Lower lobe of right lung (tissue), 2 donors: ENCODE results near the gene IQCK. TPM values are rescaled to one million over a fixed set of nuclear protein-coding genes. Genes with fewer than 3 reads are reported as not detected.
A peak's percentile ranks its signal among the peaks of the same experiment; 100 is the strongest.

ENCODE experiments used
- ATAC-seq, 2 donors: fragments of 200-7000 bp; cut with Tn5 transposase; one replicate each; pipeline ENCODE4 v1.9.1; 2020 to 2022; ENCODE audit warnings: mild to moderate bottlenecking in 2 of 2, moderate library complexity in 2 of 2
- DNase-seq: peaks from one replicate; pipeline ENCODE4 v3.0.0-alpha.2; 2020
- H3K27ac ChIP-seq: fragments of 200-600 bp; one replicate; pipeline ENCODE4 v1.8.0; 2022
- H3K27me3 ChIP-seq: fragments of 200-600 bp; one replicate; pipeline ENCODE4 v1.8.0; 2022; ENCODE audit warnings: low read depth
- H3K36me3 ChIP-seq: fragments of 200-600 bp; one replicate; pipeline ENCODE4 v1.8.0; 2022; ENCODE audit warnings: mild to moderate bottlenecking
- H3K4me1 ChIP-seq: fragments of 200-600 bp; one replicate; pipeline ENCODE4 v1.8.0; 2022
- H3K4me3 ChIP-seq: fragments of 200-600 bp; one replicate; pipeline ENCODE4 v1.8.0; 2022; ENCODE audit warnings: mild to moderate bottlenecking
- H3K9me3 ChIP-seq: fragments of 200-600 bp; one replicate; pipeline ENCODE4 v1.8.0; 2022
- CTCF ChIP-seq: fragments of 200-600 bp; IDR thresholded peaks from one replicate; pipeline ENCODE4 v1.8.0; 2022; ENCODE audit warnings: antibody characterized with exemption, mild to moderate bottlenecking
- intact Hi-C: fragments of 100-400 bp; cut with DNase I; formaldehyde crosslinking; loops from one replicate; pipeline ENCODE4 v1.11.0; 2022
- total RNA-seq: library from RNA; stranded (reverse); fragmentation: NEBNext Ultra II Directional; extraction: Animal tissue kit (Norgen Biotek cat#: 25700); gene quantifications from one replicate; pipeline ENCODE4 v1.2.1, GENCODE V29; 2021
- donor health status: DM: no; HTN: yes; CAD: no; lungs with severe emphysema.

Gene IQCK
- total RNA-seq, 1 donor from 2014 or later = 14.1 TPM

GRCh38 chr16:19883296-19883965, 165.4 kb downstream of the IQCK start:
- no peaks in the 10 kb centered on the region for H3K9me3 ChIP-seq
- peak overlapping the region; percentile 64 for H3K4me3 ChIP-seq
- H3K27ac ChIP-seq = no peak overlapping the region
- intact Hi-C loops = no loop called here
- ATAC-seq = peak; percentile 20 to 24
- TF ChIP-seq CTCF = no peak
- peaks cover 20% of the 10 kb centered on the region for H3K4me1 ChIP-seq
- DNase-seq = no peak
- H3K36me3 ChIP-seq = no peaks in the 10 kb centered on the region
- peaks cover 39% of the 10 kb centered on the region for H3K27me3 ChIP-seq

- no peak for TF ChIP-seq CTCF
- intact Hi-C loops = no loop called here
- peak; percentile 47 for DNase-seq
- Histone ChIP-seq H3K4me3 (peak overlapping the region; percentile 64), H3K4me1 (peaks cover 20% of the 10 kb centered on the region), H3K27me3 (peaks cover 39% of the 10 kb centered on the region), H3K9me3 (no peaks in the 10 kb centered on the region), H3K36me3 (no peaks in the 10 kb centered on the region), H3K27ac (no peak overlapping the region)
- peak; percentile 19 to 22 for ATAC-seq
These were observed 166.0 kb downstream of the IQCK start for GRCh38 chr16:19883966-19884485.

GRCh38 chr16:19884611-19885450, 166.8 kb downstream of the IQCK start, which contains the start of gene GPRC5B:
GPRC5B (minus strand) TSS chr16:19884848; CDS start chr16:19872845, 12,003 bp downstream.
- H3K4me1 ChIP-seq = peaks cover 20% of the 10 kb centered on the region
- DNase-seq (peak; percentile 46), ATAC-seq (peak; percentile 58 to 73)
- TF ChIP-seq CTCF = no peak
- H3K9me3 ChIP-seq = no peaks in the 10 kb centered on the region
- H3K36me3 ChIP-seq = no peaks in the 10 kb centered on the region
- intact Hi-C loops = no loop called here
- peaks cover 39% of the 10 kb centered on the region for H3K27me3 ChIP-seq
- no peak within 1 kb of the TSS for H3K27ac ChIP-seq
- H3K4me3 ChIP-seq = peak within 1 kb of the TSS; percentile 64

- H3K36me3 ChIP-seq = no peaks in the 10 kb centered on the region
- peaks cover 39% of the 10 kb centered on the region for H3K27me3 ChIP-seq
- peak overlapping the region; percentile 64 for H3K4me3 ChIP-seq
- intact Hi-C loops = no loop called here
- H3K9me3 ChIP-seq = no peaks in the 10 kb centered on the region
- H3K4me1 ChIP-seq = peaks cover 20% of the 10 kb centered on the region
- no peak for TF ChIP-seq CTCF
- no peak overlapping the region for H3K27ac ChIP-seq
- no peak for DNase-seq
- peak; percentile 45 to 52 for ATAC-seq
These were observed 167.5 kb downstream of the IQCK start for GRCh38 chr16:19885451-19886072.
